Mammary epithelial cell (primary cell): ENCODE measurements around the gene PITX1.

Source experiments
- EZH2 ChIP-seq: IDR thresholded peaks from 2 replicates; pipeline ENCODE4 v1.6.1; 2012; ENCODE audit warnings: low read length, inconsistent platforms, borderline replicate concordance
- TF ChIP-seq, protein P1 (sequence below), 2 donors: IDR thresholded peaks in 1 of 2; conservative IDR thresholded peaks in 1 of 2; 2 replicates each; pipeline ENCODE4 v1.5.1; 2011 to 2012; ENCODE audit warnings: inconsistent platforms in 2 of 2, low read length in 2 of 2, mild to moderate bottlenecking in 2 of 2, control low read depth in 1 of 2, low read depth in 1 of 2; ENCODE audit not compliant: insufficient read depth in 1 of 2; ENCODE audit errors: extremely low read depth in 1 of 2

DNA sequence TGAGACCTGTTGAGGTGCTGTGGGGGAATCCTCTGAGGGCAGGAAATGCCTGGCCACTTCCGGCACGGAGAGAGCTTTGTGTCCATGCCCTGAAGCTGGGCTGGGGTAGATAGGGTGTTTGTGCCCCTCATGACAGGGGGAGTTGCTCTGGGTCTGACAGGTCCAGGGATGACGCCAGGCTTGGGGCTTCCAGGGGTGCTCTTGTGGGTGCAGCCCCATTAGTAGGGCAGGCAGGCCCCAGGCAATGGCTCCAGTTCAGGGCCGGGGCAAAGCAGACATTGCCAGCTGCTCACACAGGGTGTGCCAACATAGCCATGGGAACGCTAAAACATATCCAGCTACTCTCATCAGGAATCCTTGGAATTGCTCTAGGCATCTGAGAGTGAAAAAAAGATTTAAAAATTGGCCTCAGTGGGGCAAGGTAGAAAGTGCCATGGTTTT is 21.1 kb downstream of the PITX1 start:
- TF ChIP-seq EZH2: no peak
- TF ChIP-seq, protein P1, sequence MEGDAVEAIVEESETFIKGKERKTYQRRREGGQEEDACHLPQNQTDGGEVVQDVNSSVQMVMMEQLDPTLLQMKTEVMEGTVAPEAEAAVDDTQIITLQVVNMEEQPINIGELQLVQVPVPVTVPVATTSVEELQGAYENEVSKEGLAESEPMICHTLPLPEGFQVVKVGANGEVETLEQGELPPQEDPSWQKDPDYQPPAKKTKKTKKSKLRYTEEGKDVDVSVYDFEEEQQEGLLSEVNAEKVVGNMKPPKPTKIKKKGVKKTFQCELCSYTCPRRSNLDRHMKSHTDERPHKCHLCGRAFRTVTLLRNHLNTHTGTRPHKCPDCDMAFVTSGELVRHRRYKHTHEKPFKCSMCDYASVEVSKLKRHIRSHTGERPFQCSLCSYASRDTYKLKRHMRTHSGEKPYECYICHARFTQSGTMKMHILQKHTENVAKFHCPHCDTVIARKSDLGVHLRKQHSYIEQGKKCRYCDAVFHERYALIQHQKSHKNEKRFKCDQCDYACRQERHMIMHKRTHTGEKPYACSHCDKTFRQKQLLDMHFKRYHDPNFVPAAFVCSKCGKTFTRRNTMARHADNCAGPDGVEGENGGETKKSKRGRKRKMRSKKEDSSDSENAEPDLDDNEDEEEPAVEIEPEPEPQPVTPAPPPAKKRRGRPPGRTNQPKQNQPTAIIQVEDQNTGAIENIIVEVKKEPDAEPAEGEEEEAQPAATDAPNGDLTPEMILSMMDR (conservative IDR thresholded peaks at IDR 0.05 in 1 of 2, IDR thresholded peaks at IDR 0.05 in 1 of 2; ENCODE audit: extremely low read depth in 1 of 2, insufficient read depth in 1 of 2, low read depth in 1 of 2, low read length in 2 of 2): no peak
